Keratinocyte (primary cell): ENCODE data around the gene CARS1. TPM values are rescaled to one million over a fixed set of nuclear protein-coding genes. Genes with fewer than 3 reads are reported as not detected.
"Not testable (repeated sequence)": the region's sequence is repeated elsewhere in the genome, so short reads cannot be mapped to it uniquely, and the experiment has no call there.

Source experiments
- DNase-seq: peaks from one replicate; pipeline ENCODE4 v3.0.0-alpha.2; 2011; ENCODE audit warnings: low read depth, missing footprints, low spot score
- FAIRE-seq: peaks from 2 replicates; lab custom pipeline; 2011; peaks lifted over from hg19 to GRCh38; lab: Jason Lieb, UNC
- H2AFZ ChIP-seq: 2 replicates; pipeline ENCODE4 v1.6.0; 2012; ENCODE audit warnings: low read length, control low read depth, inconsistent platforms; ENCODE audit not compliant: control insufficient read depth
- H3K27ac ChIP-seq: 2 replicates; pipeline ENCODE4 v1.5.1; 2011; ENCODE audit warnings: low read length; ENCODE audit not compliant: control insufficient read depth, insufficient read depth
- H3K27me3 ChIP-seq: 3 replicates; pipeline ENCODE4 v1.6.0; 2011; ENCODE audit warnings: low read length; ENCODE audit not compliant: control insufficient read depth, insufficient read depth; ENCODE audit errors: extremely low read depth
- H3K36me3 ChIP-seq, 2 experiments: 2 replicates in 1 of 2; 3 replicates in 1 of 2; pipeline ENCODE4 v1.5.1; 2011; ENCODE audit warnings: low read length in 2 of 2, mild to moderate bottlenecking in 1 of 2; ENCODE audit not compliant: control insufficient read depth in 2 of 2, insufficient read depth in 2 of 2; ENCODE audit errors: extremely low read depth in 1 of 2
- H3K4me1 ChIP-seq: 3 replicates; pipeline ENCODE4 v1.5.1; 2011; ENCODE audit warnings: low read length; ENCODE audit not compliant: control insufficient read depth, insufficient read depth; ENCODE audit errors: extremely low read depth
- H3K4me2 ChIP-seq: 3 replicates; pipeline ENCODE4 v1.6.0; 2011; ENCODE audit warnings: low read depth, low read length; ENCODE audit not compliant: control insufficient read depth, insufficient read depth; ENCODE audit errors: extremely low read depth
- H3K4me3 ChIP-seq, 3 experiments: fragments of 200-600 bp in 1 of 3; sonication (generic) in 1 of 3; 2 replicates in 2 of 3; 3 replicates in 1 of 3; pipeline ENCODE4 v1.5.1; 2011 to 2016; ENCODE audit warnings: low read length in 3 of 3, mild to moderate bottlenecking in 3 of 3, control low read depth in 2 of 3, inconsistent platforms in 1 of 3, low read depth in 1 of 3, mixed read lengths in 1 of 3, mixed run types in 1 of 3, moderate library complexity in 1 of 3; ENCODE audit not compliant: control insufficient read depth in 2 of 3, insufficient read depth in 2 of 3; ENCODE audit errors: extremely low read depth in 1 of 3
- H3K79me2 ChIP-seq: 2 replicates; pipeline ENCODE4 v1.6.0; 2012; ENCODE audit warnings: low read length; ENCODE audit not compliant: control insufficient read depth, insufficient read depth
- H3K9ac ChIP-seq: 3 replicates; pipeline ENCODE4 v1.6.0; 2011; ENCODE audit warnings: low read length; ENCODE audit not compliant: control insufficient read depth, insufficient read depth; ENCODE audit errors: extremely low read depth
- H3K9me1 ChIP-seq: 3 replicates; pipeline ENCODE4 v1.6.0; 2011; ENCODE audit warnings: low read length; ENCODE audit not compliant: control insufficient read depth, insufficient read depth; ENCODE audit errors: extremely low read depth
- H3K9me3 ChIP-seq: 2 replicates; pipeline ENCODE4 v1.5.1; 2012; ENCODE audit warnings: low read depth, low read length; ENCODE audit not compliant: control insufficient read depth
- H4K20me1 ChIP-seq: 3 replicates; pipeline ENCODE4 v1.6.0; 2011; ENCODE audit warnings: low read length; ENCODE audit not compliant: control insufficient read depth, insufficient read depth; ENCODE audit errors: extremely low read depth
- dilution Hi-C: fragments of 300-500 bp; cut with MboI; formaldehyde crosslinking; loops from one replicate; pipeline ENCODE4 v1.7.0; 2020; ENCODE audit warnings: low sequenced_read_pairs; ENCODE audit not compliant: extremely low pct_ligation_motif_present
- polyA plus RNA-seq, 5 experiments: library from polyadenylated mRNA; depleted of rRNA in 3 of 5; stranded (reverse) in 3 of 5; stranded (forward) in 1 of 5; unstranded in 1 of 5; fragments of >200 nt; gene quantifications; 1 replicate in 1 of 5; 2 replicates in 3 of 5; 3 replicates in 1 of 5; pipeline versions ENCODE4 v1.2.1 to v1.2.3, GENCODE V29; 2011 to 2012; ENCODE audit warnings: missing spikeins in 2 of 5, low read depth in 1 of 5, low replicate concordance in 1 of 5
- TF ChIP-seq, protein P1 (sequence below), 3 experiments: IDR thresholded peaks in 1 of 3; conservative IDR thresholded peaks in 1 of 3; optimal IDR thresholded peaks in 1 of 3; 2 replicates in 2 of 3; 3 replicates in 1 of 3; pipeline versions ENCODE3 to v1.5.1; 2011; ENCODE audit warnings: low read length in 3 of 3, mild to moderate bottlenecking in 3 of 3, moderate library complexity in 2 of 3, control low read depth in 1 of 3, inconsistent platforms in 1 of 3; ENCODE audit not compliant: insufficient read depth in 2 of 3; ENCODE audit errors: extremely low read depth in 1 of 3

CARS1 gene
- polyA plus RNA-seq, 1 donor (not counting 4 experiments of a cell fraction or from before 2014, with no cell fraction given) = 60.7 TPM

GRCh38 chr11:3063876-3064275 lies 6.7 kb upstream of the CARS1 start:
- dilution Hi-C loops, H3K79me2 ChIP-seq, H3K27me3 ChIP-seq, H3K4me3 ChIP-seq, H3K27ac ChIP-seq, H2AFZ ChIP-seq, H3K9me3 ChIP-seq, H3K9ac ChIP-seq, H3K4me2 ChIP-seq, H3K4me1 ChIP-seq, H4K20me1 ChIP-seq, FAIRE-seq, DNase-seq, H3K9me1 ChIP-seq, H3K36me3 ChIP-seq: not testable (repeated sequence)

GRCh38 chr11:3063432-3063831 lies 6.2 kb upstream of the CARS1 start:
- dilution Hi-C loops, H3K9me3 ChIP-seq, H3K27me3 ChIP-seq, H3K27ac ChIP-seq, H2AFZ ChIP-seq, H3K36me3 ChIP-seq, FAIRE-seq, H3K79me2 ChIP-seq, H3K4me1 ChIP-seq, H4K20me1 ChIP-seq, H3K9me1 ChIP-seq, H3K9ac ChIP-seq, H3K4me2 ChIP-seq, H3K4me3 ChIP-seq, DNase-seq: not testable (repeated sequence)

DNA sequence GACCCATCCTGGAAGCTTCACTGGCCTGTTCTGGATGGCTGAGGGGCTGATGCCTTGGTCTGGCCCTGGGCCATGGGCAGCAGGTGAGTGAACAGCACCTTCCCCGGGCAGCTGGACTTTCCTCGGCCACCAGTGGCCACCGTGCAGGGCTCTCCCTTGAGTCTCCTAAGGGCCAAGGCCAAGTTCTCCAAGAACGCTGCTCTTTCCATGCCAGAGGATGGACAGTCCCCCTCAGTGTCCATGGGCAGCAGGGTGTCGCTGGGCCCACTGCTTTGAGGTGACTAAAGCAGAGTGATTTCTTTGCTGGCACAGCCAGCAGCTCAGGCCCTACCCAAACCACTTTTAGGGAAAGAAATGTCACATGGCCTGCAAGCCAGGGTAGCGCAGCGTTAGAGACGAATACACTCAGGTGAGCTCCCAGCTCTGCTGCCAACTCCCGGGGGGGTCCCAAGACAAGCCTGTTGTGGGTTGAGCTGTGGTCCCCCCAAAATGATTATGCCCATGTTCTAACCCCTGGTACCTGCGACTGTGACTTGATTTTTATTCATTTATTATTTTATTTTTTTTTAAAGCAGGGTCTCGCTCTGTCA lies 3.3 kb upstream of the CARS1 start:
- dilution Hi-C loops = no loop called here
- Histone ChIP-seq H3K4me3 (no peak overlapping the region), H3K27ac (no peak overlapping the region), H3K4me2 (no peak overlapping the region), H3K27me3 (no peaks in the 10 kb centered on the region), H3K9me1 (no peaks in the 10 kb centered on the region), H3K36me3 (no peaks in the 10 kb centered on the region), H3K4me1 (peaks cover 9% of the 10 kb centered on the region), H3K9me3 (no peaks in the 10 kb centered on the region), H4K20me1 (no peaks in the 10 kb centered on the region), H3K79me2 (peaks cover 17% of the 10 kb centered on the region), H3K9ac (no peak overlapping the region), H2AFZ (no peak overlapping the region)
- TF ChIP-seq, protein P1, sequence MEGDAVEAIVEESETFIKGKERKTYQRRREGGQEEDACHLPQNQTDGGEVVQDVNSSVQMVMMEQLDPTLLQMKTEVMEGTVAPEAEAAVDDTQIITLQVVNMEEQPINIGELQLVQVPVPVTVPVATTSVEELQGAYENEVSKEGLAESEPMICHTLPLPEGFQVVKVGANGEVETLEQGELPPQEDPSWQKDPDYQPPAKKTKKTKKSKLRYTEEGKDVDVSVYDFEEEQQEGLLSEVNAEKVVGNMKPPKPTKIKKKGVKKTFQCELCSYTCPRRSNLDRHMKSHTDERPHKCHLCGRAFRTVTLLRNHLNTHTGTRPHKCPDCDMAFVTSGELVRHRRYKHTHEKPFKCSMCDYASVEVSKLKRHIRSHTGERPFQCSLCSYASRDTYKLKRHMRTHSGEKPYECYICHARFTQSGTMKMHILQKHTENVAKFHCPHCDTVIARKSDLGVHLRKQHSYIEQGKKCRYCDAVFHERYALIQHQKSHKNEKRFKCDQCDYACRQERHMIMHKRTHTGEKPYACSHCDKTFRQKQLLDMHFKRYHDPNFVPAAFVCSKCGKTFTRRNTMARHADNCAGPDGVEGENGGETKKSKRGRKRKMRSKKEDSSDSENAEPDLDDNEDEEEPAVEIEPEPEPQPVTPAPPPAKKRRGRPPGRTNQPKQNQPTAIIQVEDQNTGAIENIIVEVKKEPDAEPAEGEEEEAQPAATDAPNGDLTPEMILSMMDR (optimal IDR thresholded peaks at IDR 0.05 in 1 of 3, IDR thresholded peaks at IDR 0.05 in 1 of 3, conservative IDR thresholded peaks at IDR 0.05 in 1 of 3; ENCODE audit: extremely low read depth in 1 of 3, insufficient read depth in 2 of 3, low read length in 3 of 3) = no peak
- DNase-seq = no peak
- FAIRE-seq = no peak
